H1 (cell line): ENCODE results near the gene GAMT.

Source experiments
- BCL11A ChIP-seq, 2 experiments: IDR thresholded peaks; one replicate each; pipeline ENCODE4 v1.6.1; 2011; ENCODE audit warnings: low read depth in 2 of 2, low read length in 2 of 2, mild to moderate bottlenecking in 2 of 2
- CHD1 ChIP-seq: IDR thresholded peaks from 2 replicates; pipeline ENCODE4 v1.6.1; 2012; ENCODE audit warnings: low read depth, low read length, improper control_type of control experiment
- CTCF ChIP-seq, 3 experiments: IDR thresholded peaks; 1 replicate in 2 of 3; 2 replicates in 1 of 3; pipeline versions ENCODE4 v1.5.1 to v1.6.1; 2011; ENCODE audit warnings: low read length in 3 of 3, mild to moderate bottlenecking in 3 of 3, inconsistent platforms in 2 of 3, low read depth in 1 of 3, moderate library complexity in 1 of 3; ENCODE audit not compliant: insufficient read depth in 1 of 3; ENCODE audit errors: control extremely low read depth in 1 of 3
- PHF8 ChIP-seq: fragments of 200-600 bp; sonication (generic); conservative IDR thresholded peaks from 2 replicates; pipeline ENCODE4 v1.7.1; 2012; ENCODE audit warnings: low read depth, mild to moderate bottlenecking, inconsistent platforms, low read length, moderate library complexity
- RNF2 ChIP-seq: fragments of 200-900, 300-1000 bp; sonication (generic); IDR thresholded peaks from 2 replicates; pipeline ENCODE4 v1.7.1; 2016; ENCODE audit warnings: borderline replicate concordance, low read depth, mild to moderate bottlenecking, antibody characterized with exemption, low read length; ENCODE audit not compliant: poor library complexity, severe bottlenecking; ENCODE audit errors: missing control alignments
- SP1 ChIP-seq: IDR thresholded peaks from 2 replicates; pipeline ENCODE4 v1.6.1; 2011; ENCODE audit warnings: low read depth, low read length
- TF ChIP-seq, protein P1 (sequence below): IDR thresholded peaks from 2 replicates; pipeline ENCODE4 v1.6.1; 2012; ENCODE audit warnings: low read length, inconsistent platforms
- TF ChIP-seq, protein P2 (sequence below): IDR thresholded peaks from 2 replicates; pipeline ENCODE4 v1.6.1; 2011; ENCODE audit warnings: low read length, improper control_type of control experiment

DNA sequence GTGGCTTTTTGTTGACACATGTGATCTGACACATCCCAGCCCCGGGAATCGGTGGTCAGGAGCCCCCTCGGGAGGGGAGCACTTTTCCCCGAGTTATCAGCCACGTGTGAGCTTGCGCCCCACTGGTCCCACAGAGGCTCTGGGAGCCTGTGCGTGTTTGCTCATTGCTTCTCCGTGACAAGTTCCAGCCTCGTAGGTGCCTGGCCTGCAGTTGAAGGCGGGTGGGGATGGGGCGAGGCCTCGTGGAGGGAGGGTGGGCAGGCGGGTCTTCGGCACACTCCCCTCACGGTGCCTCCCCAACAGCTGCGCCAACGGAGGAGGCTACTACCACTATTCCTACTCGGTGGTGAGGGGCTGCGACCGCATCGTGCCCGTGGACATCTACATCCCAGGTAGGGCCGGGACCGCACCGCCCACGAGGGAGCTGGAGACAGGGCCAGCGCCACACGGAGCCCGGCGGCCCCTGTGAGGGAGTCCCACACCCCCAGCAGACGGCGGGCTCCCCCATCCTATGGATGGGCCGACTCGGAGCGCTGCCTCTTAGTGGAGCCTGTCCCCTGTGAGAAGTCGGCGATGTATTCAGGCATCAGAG is 8.3 kb downstream of the GAMT start:
- TF ChIP-seq, protein P1, sequence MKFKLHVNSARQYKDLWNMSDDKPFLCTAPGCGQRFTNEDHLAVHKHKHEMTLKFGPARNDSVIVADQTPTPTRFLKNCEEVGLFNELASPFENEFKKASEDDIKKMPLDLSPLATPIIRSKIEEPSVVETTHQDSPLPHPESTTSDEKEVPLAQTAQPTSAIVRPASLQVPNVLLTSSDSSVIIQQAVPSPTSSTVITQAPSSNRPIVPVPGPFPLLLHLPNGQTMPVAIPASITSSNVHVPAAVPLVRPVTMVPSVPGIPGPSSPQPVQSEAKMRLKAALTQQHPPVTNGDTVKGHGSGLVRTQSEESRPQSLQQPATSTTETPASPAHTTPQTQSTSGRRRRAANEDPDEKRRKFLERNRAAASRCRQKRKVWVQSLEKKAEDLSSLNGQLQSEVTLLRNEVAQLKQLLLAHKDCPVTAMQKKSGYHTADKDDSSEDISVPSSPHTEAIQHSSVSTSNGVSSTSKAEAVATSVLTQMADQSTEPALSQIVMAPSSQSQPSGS: no peak
- no peak for TF ChIP-seq SP1
- no peak for TF ChIP-seq CTCF (IDR thresholded peaks at IDR 0.05; ENCODE audit: control extremely low read depth in 1 of 3, insufficient read depth in 1 of 3, low read depth in 1 of 3, low read length in 3 of 3)
- no peak for TF ChIP-seq RNF2
- no peak for TF ChIP-seq BCL11A (IDR thresholded peaks at IDR 0.05; ENCODE audit: low read depth in 2 of 2, low read length in 2 of 2)
- TF ChIP-seq, protein P2, sequence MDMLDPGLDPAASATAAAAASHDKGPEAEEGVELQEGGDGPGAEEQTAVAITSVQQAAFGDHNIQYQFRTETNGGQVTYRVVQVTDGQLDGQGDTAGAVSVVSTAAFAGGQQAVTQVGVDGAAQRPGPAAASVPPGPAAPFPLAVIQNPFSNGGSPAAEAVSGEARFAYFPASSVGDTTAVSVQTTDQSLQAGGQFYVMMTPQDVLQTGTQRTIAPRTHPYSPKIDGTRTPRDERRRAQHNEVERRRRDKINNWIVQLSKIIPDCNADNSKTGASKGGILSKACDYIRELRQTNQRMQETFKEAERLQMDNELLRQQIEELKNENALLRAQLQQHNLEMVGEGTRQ: no peak
- TF ChIP-seq CHD1: no peak
- TF ChIP-seq PHF8: no peak
